HG02610 (cell line): ENCODE results near the gene SLC38A11.

Experiments
- ATAC-seq: cut with Tn5 transposase; IDR thresholded peaks from one replicate; pipeline ENCODE4 v1.9.1; 2021; ENCODE audit warnings: mild to moderate bottlenecking, moderate library complexity; ENCODE audit not compliant: unreplicated experiment

Gene SLC38A11

GRCh38 chr2:164917296-164917903 lies 37.9 kb downstream of the SLC38A11 start:
- no peak for ATAC-seq

GRCh38 chr2:164915566-164915965 lies 39.8 kb downstream of the SLC38A11 start:
- ATAC-seq = no peak

GRCh38 chr2:164913640-164914350 lies 41.5 kb downstream of the SLC38A11 start:
- no peak for ATAC-seq

GRCh38 chr2:164913011-164913410 lies 42.3 kb downstream of the SLC38A11 start:
- no peak for ATAC-seq

GRCh38 chr2:164911832-164912231 lies 43.5 kb downstream of the SLC38A11 start:
- ATAC-seq = no peak

- peak; percentile 85 for ATAC-seq
These were observed 45.0 kb downstream of the SLC38A11 start for GRCh38 chr2:164910101-164910899.

- no peak for ATAC-seq
These were observed 48.4 kb downstream of the SLC38A11 start for GRCh38 chr2:164906947-164907346.

GRCh38 chr2:164905307-164905706 lies 50.0 kb downstream of the SLC38A11 start:
- no peak for ATAC-seq

GRCh38 chr2:164903951-164904350 lies 51.4 kb downstream of the SLC38A11 start:
- ATAC-seq = no peak

GRCh38 chr2:164903204-164903603 lies 52.1 kb downstream of the SLC38A11 start:
- ATAC-seq = no peak

- ATAC-seq = no peak
These were observed 56.2 kb downstream of the SLC38A11 start for GRCh38 chr2:164899121-164899520.

GRCh38 chr2:164898475-164898874 lies 56.9 kb downstream of the SLC38A11 start:
- no peak for ATAC-seq

- ATAC-seq = no peak
These were observed 57.7 kb downstream of the SLC38A11 start for GRCh38 chr2:164897469-164898260.

GRCh38 chr2:164896634-164897355 lies 58.5 kb downstream of the SLC38A11 start:
- ATAC-seq = peak; percentile 99

- no peak for ATAC-seq
These were observed 59.1 kb downstream of the SLC38A11 start for GRCh38 chr2:164896226-164896625.

- ATAC-seq = no peak
These were observed 63.9 kb downstream of the SLC38A11 start for GRCh38 chr2:164891460-164891859.

GRCh38 chr2:164890544-164890943 lies 64.8 kb downstream of the SLC38A11 start:
- no peak for ATAC-seq

- ATAC-seq = no peak
These were observed 66.7 kb downstream of the SLC38A11 start for GRCh38 chr2:164888592-164888991.

GRCh38 chr2:164887434-164888144 lies 67.7 kb downstream of the SLC38A11 start:
- ATAC-seq = no peak

- ATAC-seq = no peak
These were observed 73.0 kb downstream of the SLC38A11 start for GRCh38 chr2:164882276-164882675.
